HCT116 (cell line): ENCODE measurements around the gene TIAM1. TPM values are rescaled to one million over a fixed set of nuclear protein-coding genes. Genes with fewer than 3 reads are reported as not detected.

Source experiments
- ATAC-seq: fragments of 200-7000 bp; cut with Tn5 transposase; 2 replicates; pipeline ENCODE4 v1.9.1; 2020; ENCODE audit warnings: mild to moderate bottlenecking, moderate library complexity
- BruUV-seq: library from RNA; stranded (reverse); fragments of 400-500 nt; replicated peaks from 2 replicates; lab custom pipeline; 2021; lab: Mats Ljungman, UMichigan
- CTCF ChIA-PET: fragments of 300-600 bp; sonication (Branson Sonifier 250); formaldehyde crosslinking; loops from one replicate; lab custom pipeline; 2021; ENCODE audit warnings: antibody characterized with exemption; lab: Charles Lee
- POLR2A ChIA-PET: fragments of 300-600, 350-600 bp; sonication (Branson Sonifier 250); formaldehyde crosslinking; loops from one replicate; lab custom pipeline; 2021; ENCODE audit warnings: antibody characterized with exemption; lab: Charles Lee
- RAD21 ChIA-PET, 2 experiments: fragments of 300-600 bp; sonication (Branson Sonifier 250); formaldehyde crosslinking; loops; one replicate each; lab custom pipeline; 2023; ENCODE audit warnings: low total read pairs in 2 of 2; ENCODE audit not compliant: uncharacterized antibody in 2 of 2, unreplicated experiment in 2 of 2, low non-redundant PET in 1 of 2; lab: Charles Lee
- DNase-seq: peaks from one replicate; pipeline ENCODE4 v3.0.0-alpha.2; 2010; ENCODE audit warnings: low read depth, low spot score
- H2AFZ ChIP-seq: fragments of 200-600 bp; shearing (Covaris generic), sonication (generic); 2 replicates; pipeline ENCODE4 v1.6.1; 2017; ENCODE audit warnings: low read depth, mixed run types, mixed read lengths, antibody characterized with exemption, low read length; ENCODE audit not compliant: poor library complexity, severe bottlenecking
- H3K27ac ChIP-seq: 2 replicates; pipeline ENCODE4 v1.5.1; 2012; ENCODE audit warnings: low read depth, low read length
- H3K27me3 ChIP-seq: fragments of 200-600 bp; sonication (generic); 2 replicates; pipeline ENCODE4 v1.6.1; 2016; ENCODE audit warnings: mixed run types, low read length, mixed read lengths; ENCODE audit not compliant: insufficient read depth
- H3K36me3 ChIP-seq, 2 experiments: fragments of 200-500 bp in 1 of 2; fragments of 200-600 bp in 1 of 2; sonication (Bioruptor generic) in 1 of 2; sonication (generic) in 1 of 2; 2 replicates each; pipeline versions ENCODE4 v1.5.1 to v1.6.1; 2014 to 2016; ENCODE audit warnings: low read length in 2 of 2, inconsistent platforms in 1 of 2, mixed read lengths in 1 of 2, mixed run types in 1 of 2; ENCODE audit not compliant: insufficient read depth in 2 of 2, control insufficient read depth in 1 of 2
- H3K4me1 ChIP-seq, 2 experiments: fragments of 200-600 bp in 1 of 2; sonication (generic) in 1 of 2; 2 replicates each; pipeline versions ENCODE4 v1.5.1 to v1.6.1; 2012 to 2017; ENCODE audit warnings: low read length in 2 of 2, inconsistent platforms in 1 of 2, mild to moderate bottlenecking in 1 of 2, mixed read lengths in 1 of 2, mixed run types in 1 of 2, moderate library complexity in 1 of 2; ENCODE audit not compliant: insufficient read depth in 2 of 2, control insufficient read depth in 1 of 2
- H3K4me2 ChIP-seq: fragments of 200-600 bp; sonication (generic); 2 replicates; pipeline ENCODE4 v1.6.1; 2017; ENCODE audit warnings: mixed run types, low read length, mixed read lengths
- H3K4me3 ChIP-seq, 2 experiments: fragments of 200-600 bp in 1 of 2; sonication (generic) in 1 of 2; replicated peaks in 1 of 2; 2 replicates each; pipeline ENCODE4 v1.5.1; 2011 to 2016; ENCODE audit warnings: low read length in 2 of 2, control low read depth in 1 of 2, low read depth in 1 of 2, mild to moderate bottlenecking in 1 of 2, mixed read lengths in 1 of 2, mixed run types in 1 of 2
- H3K79me2 ChIP-seq: fragments of 200-600 bp; sonication (generic); 2 replicates; pipeline ENCODE4 v1.6.1; 2017; ENCODE audit warnings: mild to moderate bottlenecking, mixed run types, low read length, moderate library complexity, mixed read lengths; ENCODE audit not compliant: insufficient read depth
- H3K9ac ChIP-seq: fragments of 200-600 bp; sonication (generic); 2 replicates; pipeline ENCODE4 v1.6.1; 2016; ENCODE audit warnings: low read length, mixed read lengths
- H3K9me2 ChIP-seq: fragments of 200-600 bp; sonication (generic), shearing (Covaris generic); 2 replicates; pipeline ENCODE4 v1.6.1; 2017; ENCODE audit warnings: mixed run types, mild to moderate bottlenecking, moderate library complexity; ENCODE audit not compliant: insufficient read depth
- H3K9me3 ChIP-seq, 2 experiments: fragments of 200-500 bp in 1 of 2; fragments of 200-600 bp in 1 of 2; sonication (Bioruptor generic) in 1 of 2; sonication (generic) in 1 of 2; 2 replicates each; pipeline ENCODE4 v1.6.1; 2014 to 2017; ENCODE audit warnings: low read length in 2 of 2, mixed read lengths in 2 of 2, inconsistent platforms in 1 of 2, low read depth in 1 of 2, mild to moderate bottlenecking in 1 of 2, mixed run types in 1 of 2, moderate library complexity in 1 of 2; ENCODE audit not compliant: control insufficient read depth in 1 of 2, insufficient read depth in 1 of 2
- H4K20me1 ChIP-seq: fragments of 200-600 bp; sonication (generic), shearing (Covaris generic); 2 replicates; pipeline ENCODE4 v1.6.1; 2017; ENCODE audit warnings: mixed run types, mild to moderate bottlenecking, moderate library complexity; ENCODE audit not compliant: insufficient read depth
- ATF3 ChIP-seq: IDR thresholded peaks from 2 replicates; pipeline ENCODE4 v1.6.1; 2012
- CBX3 ChIP-seq: IDR thresholded peaks from 2 replicates; pipeline ENCODE4 v1.6.1; 2012; ENCODE audit warnings: low read depth
- CEBPB ChIP-seq: IDR thresholded peaks from 2 replicates; pipeline ENCODE4 v1.6.1; 2012; ENCODE audit warnings: low read depth
- EGR1 ChIP-seq: IDR thresholded peaks from 2 replicates; pipeline ENCODE4 v1.6.1; 2012; ENCODE audit warnings: low read depth
- ELF1 ChIP-seq: IDR thresholded peaks from 2 replicates; pipeline ENCODE4 v1.6.1; 2012; ENCODE audit warnings: low read depth, borderline replicate concordance
- EZH2 ChIP-seq: fragments of 200-600 bp; sonication (generic); IDR thresholded peaks from 2 replicates; pipeline ENCODE4 v1.6.1; 2017; ENCODE audit warnings: antibody characterized with exemption, mixed run types
- EZH2phosphoT487 ChIP-seq: fragments of 200-600 bp; IDR thresholded peaks from 2 replicates; pipeline ENCODE4 v1.6.1; 2018; ENCODE audit warnings: antibody characterized with exemption, borderline replicate concordance
- JUND ChIP-seq: IDR thresholded peaks from 2 replicates; pipeline ENCODE4 v1.6.1; 2012
- MAX ChIP-seq: IDR thresholded peaks from 2 replicates; pipeline ENCODE4 v1.6.1; 2012
- POLR2AphosphoS5 ChIP-seq: IDR thresholded peaks from 2 replicates; pipeline ENCODE4 v1.6.1; 2011; ENCODE audit warnings: mild to moderate bottlenecking, low read depth, low read length, moderate library complexity
- RAD21 ChIP-seq: IDR thresholded peaks from 2 replicates; pipeline ENCODE4 v1.6.1; 2012; ENCODE audit warnings: low read depth, mild to moderate bottlenecking
- SIN3A ChIP-seq: IDR thresholded peaks from 2 replicates; pipeline ENCODE4 v1.6.1; 2012; ENCODE audit warnings: low read depth
- SP1 ChIP-seq: IDR thresholded peaks from 2 replicates; pipeline ENCODE4 v1.6.1; 2012; ENCODE audit warnings: low read depth
- SRF ChIP-seq: IDR thresholded peaks from 2 replicates; pipeline ENCODE4 v1.6.1; 2012; ENCODE audit warnings: low read depth
- TCF7L2 ChIP-seq: IDR thresholded peaks from 2 replicates; pipeline ENCODE4 v1.7.0; 2011; ENCODE audit warnings: borderline replicate concordance, inconsistent platforms; ENCODE audit not compliant: insufficient read depth, insufficient read length; ENCODE audit errors: extremely low read depth
- YY1 ChIP-seq: IDR thresholded peaks from 2 replicates; pipeline ENCODE4 v1.6.1; 2011; ENCODE audit warnings: low read length, low read depth, moderate library complexity, mild to moderate bottlenecking; ENCODE audit not compliant: insufficient replicate concordance; ENCODE audit errors: extremely low read depth
- ZBTB33 ChIP-seq: IDR thresholded peaks from 2 replicates; pipeline ENCODE4 v1.6.1; 2011; ENCODE audit warnings: mild to moderate bottlenecking, low read length, moderate library complexity; ENCODE audit not compliant: insufficient replicate concordance; ENCODE audit errors: extremely low read depth
- ZFX ChIP-seq: fragments of 450-650 bp; IDR thresholded peaks from 2 replicates; pipeline ENCODE4 v1.6.1; 2017
- intact Hi-C: fragments of 100-400 bp; cut with micrococcal nuclease; formaldehyde crosslinking; loops from 2 replicates; pipeline ENCODE4 v1.10.0; 2022
- total RNA-seq: library from RNA; stranded (reverse); gene quantifications from one replicate; pipeline ENCODE4 v1.2.1, GENCODE V29; 2021; ENCODE audit not compliant: unreplicated experiment

TIAM1 gene
- total RNA-seq, 1 experiment from 2014 or later: 47.8 TPM

GRCh38 chr21:31386006-31386405 lies 41.9 kb upstream of the TIAM1 start:
- BruUV-seq: no TSS peak
- Histone ChIP-seq H3K9ac (no peak overlapping the region), H3K36me3 (no peaks in the 10 kb centered on the region), H3K27me3 (no peaks in the 10 kb centered on the region), H3K4me1 (peaks cover 3 to 4% of the 10 kb centered on the region in 2 experiments; a peak in 2 of 4 replicates), H3K9me2 (no peaks in the 10 kb centered on the region), H3K27ac (no peak overlapping the region), H3K79me2 (no peaks in the 10 kb centered on the region), H3K9me3 (no peaks in the 10 kb centered on the region), H3K4me3 (no peak overlapping the region), H4K20me1 (no peaks in the 10 kb centered on the region), H2AFZ (no peak overlapping the region), H3K4me2 (no peak overlapping the region)
- RAD21 ChIA-PET: no interaction called here
- TF ChIP-seq YY1 (no peak), MAX (no peak), CBX3 (no peak), ATF3 (no peak), SRF (no peak), RAD21 (no peak), CEBPB (no peak), EZH2phosphoT487 (no peak), EZH2 (no peak), POLR2AphosphoS5 (no peak), ZFX (no peak), SIN3A (no peak), JUND (no peak)
- CTCF ChIA-PET: no interaction called here
- DNase-seq: no peak
- intact Hi-C loops: no loop called here
- ATAC-seq: no peak
- POLR2A ChIA-PET: interaction anchor here (0.6 kb wide), 1 partner anchor 62 kb away, joined by 3 read pairs; no protein-coding TSS in a partner anchor

DNA sequence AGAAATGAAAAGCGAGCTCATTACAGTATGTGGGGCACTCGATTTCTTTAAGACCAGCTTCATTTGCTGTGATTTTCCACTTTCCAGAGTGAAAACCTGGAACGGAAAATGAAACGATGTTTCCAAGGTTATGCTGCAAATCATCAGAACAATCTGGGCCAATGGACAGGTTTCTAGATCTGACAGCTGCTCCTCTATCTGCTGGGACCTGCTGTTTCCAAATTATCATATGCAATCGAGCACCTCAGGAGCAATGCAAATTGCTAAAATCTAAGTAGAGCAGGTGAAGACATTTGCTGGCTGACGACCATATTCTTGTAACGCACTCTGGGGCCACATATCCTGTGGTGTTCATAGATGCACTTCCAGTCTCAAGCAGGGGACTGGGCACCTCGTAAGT lies 39.7 kb upstream of the TIAM1 start:
- Histone ChIP-seq H3K4me1 (no peaks in the 10 kb centered on the region), H3K9ac (no peak overlapping the region), H4K20me1 (no peaks in the 10 kb centered on the region), H3K9me2 (no peaks in the 10 kb centered on the region), H3K4me3 (no peak overlapping the region), H2AFZ (no peak overlapping the region), H3K27me3 (no peaks in the 10 kb centered on the region), H3K79me2 (no peaks in the 10 kb centered on the region), H3K4me2 (no peak overlapping the region), H3K27ac (no peak overlapping the region), H3K9me3 (no peaks in the 10 kb centered on the region), H3K36me3 (no peaks in the 10 kb centered on the region)
- DNase-seq: no peak
- POLR2A ChIA-PET: no interaction called here
- CTCF ChIA-PET: no interaction called here
- RAD21 ChIA-PET: no interaction called here
- ATAC-seq: no peak
- BruUV-seq: no TSS peak
- intact Hi-C loops: no loop called here
- no peak for TF ChIP-seq EGR1
- no peak for TF ChIP-seq CBX3
- TF ChIP-seq CEBPB: no peak
- no peak for TF ChIP-seq ELF1
- no peak for TF ChIP-seq ATF3
- no peak for TF ChIP-seq ZBTB33
- TF ChIP-seq TCF7L2: no peak
- no peak for TF ChIP-seq SP1
- no peak for TF ChIP-seq MAX
